ENCODE data around the gene ADAMTS12. TPM values are rescaled to one million over a fixed set of nuclear protein-coding genes. Genes with fewer than 3 reads are reported as not detected.

Gene ADAMTS12
- total RNA-seq, 1 experiment from 2014 or later, result 0.18 TPM

DNA sequence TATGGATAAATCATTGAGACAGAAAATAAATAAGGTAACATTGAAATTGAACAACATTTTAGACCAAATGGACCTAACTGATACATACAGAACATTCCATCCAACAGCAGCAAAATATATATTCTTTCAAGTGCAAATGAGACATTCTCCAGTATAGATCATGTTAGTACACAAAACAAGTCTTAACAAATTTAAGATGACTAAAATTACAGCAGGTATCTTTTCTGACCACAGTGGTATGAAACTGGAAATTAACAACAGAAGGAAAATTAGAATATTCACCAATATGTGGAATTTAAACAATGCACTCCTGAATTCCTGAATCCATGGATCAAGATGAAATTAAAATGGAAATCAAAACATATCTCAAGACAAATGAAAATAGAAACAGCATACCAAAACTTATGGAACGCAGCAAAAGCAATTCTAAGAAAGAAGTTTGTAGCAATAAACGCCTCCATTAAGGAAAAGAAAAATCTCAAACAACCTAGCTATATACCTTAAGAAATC is 115.6 kb downstream of the ADAMTS12 start:
- DNase-seq, result no peak
- no peaks in the 10 kb centered on the region for H3F3A ChIP-seq (ENCODE audit: low read length, unreplicated experiment)
- H3K36me3 ChIP-seq (ENCODE audit: low read depth, low read length), result no peaks in the 10 kb centered on the region
- H3K9ac ChIP-seq (ENCODE audit: low read length), result no peak overlapping the region
- no peaks in the 10 kb centered on the region for H4K20me1 ChIP-seq (ENCODE audit: low read length)
- TF ChIP-seq, protein P1, sequence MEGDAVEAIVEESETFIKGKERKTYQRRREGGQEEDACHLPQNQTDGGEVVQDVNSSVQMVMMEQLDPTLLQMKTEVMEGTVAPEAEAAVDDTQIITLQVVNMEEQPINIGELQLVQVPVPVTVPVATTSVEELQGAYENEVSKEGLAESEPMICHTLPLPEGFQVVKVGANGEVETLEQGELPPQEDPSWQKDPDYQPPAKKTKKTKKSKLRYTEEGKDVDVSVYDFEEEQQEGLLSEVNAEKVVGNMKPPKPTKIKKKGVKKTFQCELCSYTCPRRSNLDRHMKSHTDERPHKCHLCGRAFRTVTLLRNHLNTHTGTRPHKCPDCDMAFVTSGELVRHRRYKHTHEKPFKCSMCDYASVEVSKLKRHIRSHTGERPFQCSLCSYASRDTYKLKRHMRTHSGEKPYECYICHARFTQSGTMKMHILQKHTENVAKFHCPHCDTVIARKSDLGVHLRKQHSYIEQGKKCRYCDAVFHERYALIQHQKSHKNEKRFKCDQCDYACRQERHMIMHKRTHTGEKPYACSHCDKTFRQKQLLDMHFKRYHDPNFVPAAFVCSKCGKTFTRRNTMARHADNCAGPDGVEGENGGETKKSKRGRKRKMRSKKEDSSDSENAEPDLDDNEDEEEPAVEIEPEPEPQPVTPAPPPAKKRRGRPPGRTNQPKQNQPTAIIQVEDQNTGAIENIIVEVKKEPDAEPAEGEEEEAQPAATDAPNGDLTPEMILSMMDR (conservative IDR thresholded peaks at IDR 0.05; ENCODE audit: low read depth, low read length), result no peak
- no peak for TF ChIP-seq EZH2phosphoT487 (IDR thresholded peaks at IDR 0.05; ENCODE audit: borderline replicate concordance, low read length)
- TF ChIP-seq EZH2 (IDR thresholded peaks at IDR 0.05; ENCODE audit: low read length, unreplicated experiment), result no peak
- no peak for ATAC-seq
- intact Hi-C loops (cut with micrococcal nuclease), result no loop called here
- no peaks in the 10 kb centered on the region for H3K79me2 ChIP-seq (ENCODE audit: low read length)
- no peak overlapping the region for H3K4me2 ChIP-seq (ENCODE audit: low read length)
- POLR2A ChIA-PET (ENCODE audit: unreplicated experiment), result no interaction called here
- CTCF ChIA-PET, result no interaction called here
- peaks cover 4% of the 10 kb centered on the region; the same call in 1 of the 2 replicates for H3K9me2 ChIP-seq (replicated peaks; ENCODE audit: low read length)
- no peak overlapping the region for H2AFZ ChIP-seq (ENCODE audit: low read length)
- no peaks in the 10 kb centered on the region for H3K4me1 ChIP-seq (ENCODE audit: insufficient read depth, low read length)
- no peaks in the 10 kb centered on the region for H3K27me3 ChIP-seq (ENCODE audit: low read length)
- H3K4me3 ChIP-seq (ENCODE audit: low read length), result no peak overlapping the region
- no peak overlapping the region for H3K27ac ChIP-seq (ENCODE audit: low read length)
- no TSS peak for BruUV-seq (replicated peaks)
- no peaks in the 10 kb centered on the region for H3K9me3 ChIP-seq (ENCODE audit: low read length)

DNA sequence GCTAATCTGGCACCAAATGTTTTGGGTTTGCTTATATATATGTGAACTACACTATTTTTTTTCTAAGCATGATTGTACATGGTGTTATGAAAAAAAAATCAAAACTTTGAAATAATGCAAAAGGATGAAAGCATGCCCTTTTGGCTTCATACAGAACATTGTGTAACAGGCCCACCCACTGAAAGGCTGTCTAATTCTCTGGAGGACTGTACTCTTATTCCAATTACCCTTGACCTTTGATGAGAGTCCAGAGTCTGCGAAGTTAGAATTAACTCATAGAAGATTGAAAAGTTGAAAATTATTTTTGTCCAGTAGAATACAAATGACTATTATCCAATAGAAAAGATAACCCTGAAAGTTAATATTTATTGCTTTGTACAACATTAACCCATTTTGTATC is 117.4 kb downstream of the ADAMTS12 start:
- H3K36me3 ChIP-seq (ENCODE audit: low read depth, low read length), result no peaks in the 10 kb centered on the region
- peaks cover 4% of the 10 kb centered on the region; the same call in 1 of the 2 replicates for H3K9me2 ChIP-seq (replicated peaks; ENCODE audit: low read length)
- no peaks in the 10 kb centered on the region for H3K4me1 ChIP-seq (ENCODE audit: insufficient read depth, low read length)
- no peaks in the 10 kb centered on the region for H3K79me2 ChIP-seq (ENCODE audit: low read length)
- no peaks in the 10 kb centered on the region for H4K20me1 ChIP-seq (ENCODE audit: low read length)
- DNase-seq (no peak), ATAC-seq (no peak)
- no peak overlapping the region for H2AFZ ChIP-seq (ENCODE audit: low read length)
- H3F3A ChIP-seq (ENCODE audit: low read length, unreplicated experiment), result no peaks in the 10 kb centered on the region
- no peaks in the 10 kb centered on the region for H3K9me3 ChIP-seq (ENCODE audit: low read length)
- ChIA-PET CTCF (no interaction called here), POLR2A (ENCODE audit: unreplicated experiment) (no interaction called here)
- no peak overlapping the region for H3K27ac ChIP-seq (ENCODE audit: low read length)
- H3K4me3 ChIP-seq (ENCODE audit: low read length), result no peak overlapping the region
- no peak overlapping the region for H3K4me2 ChIP-seq (ENCODE audit: low read length)
- no peak for TF ChIP-seq EZH2phosphoT487 (IDR thresholded peaks at IDR 0.05; ENCODE audit: borderline replicate concordance, low read length)
- H3K27me3 ChIP-seq (ENCODE audit: low read length), result no peaks in the 10 kb centered on the region
- BruUV-seq (replicated peaks), result no TSS peak
- no peak overlapping the region for H3K9ac ChIP-seq (ENCODE audit: low read length)
- intact Hi-C loops (cut with micrococcal nuclease), result no loop called here

DNA sequence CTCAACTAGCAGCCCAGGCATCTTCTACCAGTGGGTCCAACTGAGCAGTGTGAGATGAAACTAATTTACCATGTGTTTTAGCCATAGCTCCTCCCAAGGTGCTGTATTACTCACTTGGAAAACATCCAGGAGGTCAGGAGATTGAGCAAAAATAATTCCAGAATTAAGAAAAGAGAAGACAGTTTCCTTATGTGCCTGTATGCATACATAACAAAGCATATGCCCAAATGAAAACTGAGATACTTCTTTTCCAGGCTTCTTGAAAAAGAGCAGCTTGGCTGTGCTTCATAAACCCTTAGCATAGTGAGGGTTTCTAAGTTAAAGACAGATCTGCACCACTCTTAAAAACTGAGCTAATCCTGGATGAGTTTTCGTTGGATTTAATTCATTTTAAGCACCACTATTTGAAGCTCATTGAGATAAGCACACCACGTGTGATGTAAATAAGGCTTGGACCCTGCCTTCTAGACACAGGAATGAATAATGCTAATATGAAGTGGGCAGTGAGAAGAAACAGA is 119.4 kb downstream of the ADAMTS12 start:
- Histone ChIP-seq H4K20me1 (ENCODE audit: low read length) (no peaks in the 10 kb centered on the region), H3F3A (ENCODE audit: low read length, unreplicated experiment) (no peaks in the 10 kb centered on the region), H3K4me2 (ENCODE audit: low read length) (no peak overlapping the region), H3K79me2 (ENCODE audit: low read length) (no peaks in the 10 kb centered on the region), H3K9me2 (replicated peaks; ENCODE audit: low read length) (peaks cover 4% of the 10 kb centered on the region; the same call in 1 of the 2 replicates), H3K36me3 (ENCODE audit: low read depth, low read length) (no peaks in the 10 kb centered on the region), H2AFZ (ENCODE audit: low read length) (no peak overlapping the region), H3K27me3 (ENCODE audit: low read length) (no peaks in the 10 kb centered on the region), H3K9ac (ENCODE audit: low read length) (no peak overlapping the region), H3K9me3 (ENCODE audit: low read length) (no peaks in the 10 kb centered on the region), H3K4me1 (ENCODE audit: insufficient read depth, low read length) (no peaks in the 10 kb centered on the region), H3K4me3 (ENCODE audit: low read length) (no peak overlapping the region), H3K27ac (ENCODE audit: low read length) (no peak overlapping the region)
- ATAC-seq (no peak), DNase-seq (peak; percentile 50)
- ChIA-PET POLR2A (ENCODE audit: unreplicated experiment) (no interaction called here), CTCF (no interaction called here)
- TF ChIP-seq EZH2 (IDR thresholded peaks at IDR 0.05; ENCODE audit: low read length, unreplicated experiment), result no peak
- no peak for TF ChIP-seq EZH2phosphoT487 (IDR thresholded peaks at IDR 0.05; ENCODE audit: borderline replicate concordance, low read length)
- TF ChIP-seq, protein P1 (conservative IDR thresholded peaks at IDR 0.05; ENCODE audit: low read depth, low read length), result no peak
- no TSS peak for BruUV-seq (replicated peaks)
- intact Hi-C loops (cut with micrococcal nuclease), result no loop called here
